ENCODE data around the gene TES. TPM values are rescaled to one million over a fixed set of nuclear protein-coding genes. Genes with fewer than 3 reads are reported as not detected.

Gene TES
- total and polyA plus RNA-seq, 11 donors, result 10.3 to 66.9 (median 22.8) TPM

GRCh38 chr7:116196947-116197346 is 13.4 kb upstream of the TES start:
- ATAC-seq (no peak), DNase-seq (no peak)
- intact Hi-C loops (cut with DNase I), result no loop called here
- H3K4me1 ChIP-seq, result no peaks in the 10 kb centered on the region
- 88 to 94% (median 93%) methylated on average over 3 of the region's 3 CpGs for WGBS, 4 donors
- H3K27ac ChIP-seq, result no peak overlapping the region
- TF ChIP-seq, protein P1, sequence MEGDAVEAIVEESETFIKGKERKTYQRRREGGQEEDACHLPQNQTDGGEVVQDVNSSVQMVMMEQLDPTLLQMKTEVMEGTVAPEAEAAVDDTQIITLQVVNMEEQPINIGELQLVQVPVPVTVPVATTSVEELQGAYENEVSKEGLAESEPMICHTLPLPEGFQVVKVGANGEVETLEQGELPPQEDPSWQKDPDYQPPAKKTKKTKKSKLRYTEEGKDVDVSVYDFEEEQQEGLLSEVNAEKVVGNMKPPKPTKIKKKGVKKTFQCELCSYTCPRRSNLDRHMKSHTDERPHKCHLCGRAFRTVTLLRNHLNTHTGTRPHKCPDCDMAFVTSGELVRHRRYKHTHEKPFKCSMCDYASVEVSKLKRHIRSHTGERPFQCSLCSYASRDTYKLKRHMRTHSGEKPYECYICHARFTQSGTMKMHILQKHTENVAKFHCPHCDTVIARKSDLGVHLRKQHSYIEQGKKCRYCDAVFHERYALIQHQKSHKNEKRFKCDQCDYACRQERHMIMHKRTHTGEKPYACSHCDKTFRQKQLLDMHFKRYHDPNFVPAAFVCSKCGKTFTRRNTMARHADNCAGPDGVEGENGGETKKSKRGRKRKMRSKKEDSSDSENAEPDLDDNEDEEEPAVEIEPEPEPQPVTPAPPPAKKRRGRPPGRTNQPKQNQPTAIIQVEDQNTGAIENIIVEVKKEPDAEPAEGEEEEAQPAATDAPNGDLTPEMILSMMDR (IDR thresholded peaks at IDR 0.05), result no peak
- no peak for TF ChIP-seq POLR2A (IDR thresholded peaks at IDR 0.05)
- no peak overlapping the region for H3K4me3 ChIP-seq
- H3K9me3 ChIP-seq, result no peaks in the 10 kb centered on the region
- H3K36me3 ChIP-seq, result no peaks in the 10 kb centered on the region
- no peaks in the 10 kb centered on the region for H3K27me3 ChIP-seq

DNA sequence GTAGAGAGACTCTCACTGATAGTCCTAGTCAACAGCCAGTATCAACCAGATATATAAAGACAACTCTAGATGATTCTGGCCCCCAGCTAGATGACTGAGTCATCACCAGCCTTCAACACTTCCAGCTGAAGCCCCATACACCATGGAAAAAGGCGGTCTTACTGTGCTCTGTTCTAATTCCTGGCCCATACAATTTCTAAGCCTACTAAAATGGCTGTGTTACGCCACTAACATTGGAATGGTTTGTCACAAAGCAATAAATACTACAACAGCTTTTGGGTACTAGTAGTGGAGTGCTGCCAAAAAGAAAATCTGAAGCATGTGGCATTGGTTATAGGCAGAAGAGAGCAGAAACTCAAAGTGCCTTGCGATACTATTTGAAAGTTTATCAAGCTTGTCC is 13.0 kb upstream of the TES start:
- intact Hi-C loops (cut with DNase I), result no loop called here
- H3K4me3 ChIP-seq, result no peak overlapping the region

GRCh38 chr7:116198748-116199410 is 11.5 kb upstream of the TES start:
- Histone ChIP-seq H3K36me3 (no peaks in the 10 kb centered on the region), H3K27ac (no peak overlapping the region), H3K4me3 (no peak overlapping the region), H3K27me3 (no peaks in the 10 kb centered on the region), H3K9me3 (no peaks in the 10 kb centered on the region), H3K4me1 (no peaks in the 10 kb centered on the region)
- TF ChIP-seq, protein P1 (IDR thresholded peaks at IDR 0.05), result no peak
- no peak for TF ChIP-seq POLR2A (IDR thresholded peaks at IDR 0.05)
- intact Hi-C loops (cut with DNase I), result no loop called here
- DNase-seq (no peak), ATAC-seq (no peak)
- WGBS, 4 donors, result 88 to 94% (median 89%) methylated on average over 5 of the region's 5 CpGs

More for the DNA sequence above, 13.0 kb upstream of the TES start:
- no peaks in the 10 kb centered on the region for H3K27me3 ChIP-seq
- no peaks in the 10 kb centered on the region for H3K9me3 ChIP-seq
- TF ChIP-seq, protein P1 (IDR thresholded peaks at IDR 0.05), result no peak
- TF ChIP-seq POLR2A (IDR thresholded peaks at IDR 0.05), result no peak
- H3K4me1 ChIP-seq, result no peaks in the 10 kb centered on the region
- no peak overlapping the region for H3K27ac ChIP-seq
- 94 to 99% (median 96%) methylated on average over 3 of the region's 3 CpGs for WGBS, 4 donors
- no peak for DNase-seq
- H3K36me3 ChIP-seq, result no peaks in the 10 kb centered on the region
- ATAC-seq, result no peak

DNA sequence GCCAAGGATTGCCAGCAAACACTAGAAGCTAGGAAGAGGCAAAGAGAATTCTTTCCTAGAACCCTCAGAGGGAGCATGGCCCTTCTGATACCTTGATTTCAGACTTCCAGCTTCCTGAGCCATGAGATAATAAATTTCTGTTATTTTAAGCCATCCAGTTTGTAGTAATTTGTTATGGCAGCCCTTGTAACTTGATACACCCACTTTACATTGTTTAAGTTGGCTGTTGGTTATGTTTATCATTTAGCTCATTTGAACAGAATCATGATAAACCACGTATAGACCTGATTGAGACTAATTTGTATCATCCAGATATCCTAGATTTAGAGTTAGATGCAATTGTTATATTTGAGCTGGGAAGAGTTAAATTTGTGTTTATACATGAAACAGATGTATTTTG is 9.4 kb upstream of the TES start:
- intact Hi-C loops (cut with DNase I), result no loop called here
- ATAC-seq (no peak), DNase-seq (no peak)
- H3K4me1 ChIP-seq, result no peaks in the 10 kb centered on the region
- H3K9me3 ChIP-seq, result no peaks in the 10 kb centered on the region
- 69 to 86% (median 81%) methylated on average over 1 of the region's 1 CpG for WGBS, 4 donors
- no peaks in the 10 kb centered on the region for H3K27me3 ChIP-seq
- no peak for TF ChIP-seq POLR2A (IDR thresholded peaks at IDR 0.05)
- TF ChIP-seq, protein P1 (IDR thresholded peaks at IDR 0.05), result no peak
- H3K36me3 ChIP-seq, result no peaks in the 10 kb centered on the region
- no peak overlapping the region for H3K4me3 ChIP-seq
- H3K27ac ChIP-seq, result no peak overlapping the region

All from heart left ventricle (tissue), 16 donors.